ENCODE results near the gene DSTN. TPM values are rescaled to one million over a fixed set of nuclear protein-coding genes. Genes with fewer than 3 reads are reported as not detected.

DSTN gene
- total RNA-seq, 1 experiment from 2014 or later: 310 TPM

DNA sequence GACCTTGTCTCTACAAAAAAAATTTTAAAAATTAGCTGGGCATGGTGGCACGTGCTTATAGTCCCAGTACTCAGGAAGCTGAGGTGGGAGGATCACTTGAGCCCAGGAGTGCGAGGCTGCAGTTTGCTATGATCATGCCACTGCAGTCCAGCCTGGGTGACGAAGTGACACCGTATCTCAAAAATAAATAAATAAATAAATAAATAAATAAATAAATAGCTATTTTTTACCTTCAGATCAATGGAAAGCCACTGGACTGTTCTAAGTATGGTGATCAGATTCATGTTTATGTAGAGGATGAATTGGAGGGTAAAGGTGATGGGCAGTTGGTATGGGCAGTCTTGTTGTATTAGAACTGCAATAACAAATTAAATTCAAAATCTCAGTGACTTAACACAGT is 24.0 kb downstream of the DSTN start:
- no peaks in the 10 kb centered on the region for H3K9me3 ChIP-seq
- no peak for DNase-seq
- no peak overlapping the region for H3K4me3 ChIP-seq
- H3K27me3 ChIP-seq: no peaks in the 10 kb centered on the region
- H3K36me3 ChIP-seq: peaks cover 5% of the 10 kb centered on the region; the same call in 1 of the 2 replicates

DNA sequence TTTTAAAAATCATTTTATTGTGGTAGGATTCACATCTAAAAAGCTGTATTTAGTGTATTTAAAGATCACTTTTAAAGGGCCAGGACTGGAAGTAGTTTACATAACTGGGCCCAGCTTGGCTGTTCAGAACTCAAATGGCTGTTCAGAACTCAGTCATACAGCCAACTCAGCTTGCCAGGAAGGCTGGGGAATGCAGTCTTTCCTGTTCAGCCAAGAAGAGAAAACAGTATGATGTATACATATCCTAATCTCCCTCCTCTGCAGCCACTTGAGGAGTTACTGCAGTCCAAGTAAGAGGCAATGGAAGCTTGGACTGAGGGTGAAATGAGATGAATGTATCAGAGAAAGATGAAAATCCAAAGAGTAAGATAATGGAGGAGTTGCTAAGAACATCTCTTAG is 24.6 kb downstream of the DSTN start:
- peak; percentile 72 for DNase-seq
- H3K9me3 ChIP-seq: no peaks in the 10 kb centered on the region
- H3K36me3 ChIP-seq: peaks cover 5% of the 10 kb centered on the region; the same call in 1 of the 2 replicates
- H3K27me3 ChIP-seq: no peaks in the 10 kb centered on the region
- H3K4me3 ChIP-seq: no peak overlapping the region

- DNase-seq: no peak
- H3K27me3 ChIP-seq: no peaks in the 10 kb centered on the region
- no peaks in the 10 kb centered on the region for H3K9me3 ChIP-seq
- H3K36me3 ChIP-seq: peaks cover 9% of the 10 kb centered on the region
- H3K4me3 ChIP-seq: no peak overlapping the region
Measured at GRCh38 chr20:17595856-17596255, 26.0 kb downstream of the DSTN start.

GRCh38 chr20:17598013-17598550 is 28.2 kb downstream of the DSTN start:
- no peaks in the 10 kb centered on the region for H3K27me3 ChIP-seq
- no peak overlapping the region for H3K4me3 ChIP-seq
- no peak for DNase-seq
- H3K9me3 ChIP-seq: no peaks in the 10 kb centered on the region
- H3K36me3 ChIP-seq: peaks cover 21% of the 10 kb centered on the region

- Histone ChIP-seq H3K4me3 (no peak overlapping the region), H3K36me3 (peaks cover 46% of the 10 kb centered on the region), H3K27me3 (no peaks in the 10 kb centered on the region), H3K9me3 (no peaks in the 10 kb centered on the region)
- DNase-seq: no peak
Measured at GRCh38 chr20:17601957-17602356, 32.1 kb downstream of the DSTN start.

- Histone ChIP-seq H3K4me3 (no peak overlapping the region), H3K27me3 (no peaks in the 10 kb centered on the region), H3K9me3 (no peaks in the 10 kb centered on the region), H3K36me3 (peaks cover 49% of the 10 kb centered on the region)
- no peak for DNase-seq
Measured at GRCh38 chr20:17602493-17602892, 32.6 kb downstream of the DSTN start.

- Histone ChIP-seq H3K36me3 (peaks cover 57% of the 10 kb centered on the region), H3K27me3 (no peaks in the 10 kb centered on the region), H3K4me3 (no peak overlapping the region), H3K9me3 (no peaks in the 10 kb centered on the region)
- no peak for DNase-seq
Measured at GRCh38 chr20:17605131-17605660, 35.3 kb downstream of the DSTN start.

DNA sequence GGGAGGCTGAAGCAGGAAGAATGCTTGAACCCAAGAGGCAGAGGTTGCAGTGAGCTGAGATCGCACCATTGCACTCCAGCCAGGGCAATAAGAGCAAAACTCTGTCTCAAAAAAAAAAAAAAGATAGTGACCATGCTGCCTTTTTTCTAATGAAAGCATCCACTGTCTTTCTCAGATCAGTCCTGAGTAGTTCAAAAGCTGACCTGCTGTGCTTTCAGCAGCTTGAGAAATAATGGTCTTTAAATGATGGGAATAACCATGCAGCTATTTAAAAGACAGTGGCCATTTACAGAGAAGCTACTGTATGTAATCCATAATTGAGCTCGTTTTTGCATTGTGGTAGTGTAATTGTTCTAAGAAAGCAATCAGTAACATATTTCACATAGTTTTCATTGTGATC is 36.1 kb downstream of the DSTN start:
- no peak overlapping the region for H3K4me3 ChIP-seq
- peaks cover 53% of the 10 kb centered on the region for H3K36me3 ChIP-seq
- no peaks in the 10 kb centered on the region for H3K27me3 ChIP-seq
- H3K9me3 ChIP-seq: no peaks in the 10 kb centered on the region
- no peak for DNase-seq

DNA sequence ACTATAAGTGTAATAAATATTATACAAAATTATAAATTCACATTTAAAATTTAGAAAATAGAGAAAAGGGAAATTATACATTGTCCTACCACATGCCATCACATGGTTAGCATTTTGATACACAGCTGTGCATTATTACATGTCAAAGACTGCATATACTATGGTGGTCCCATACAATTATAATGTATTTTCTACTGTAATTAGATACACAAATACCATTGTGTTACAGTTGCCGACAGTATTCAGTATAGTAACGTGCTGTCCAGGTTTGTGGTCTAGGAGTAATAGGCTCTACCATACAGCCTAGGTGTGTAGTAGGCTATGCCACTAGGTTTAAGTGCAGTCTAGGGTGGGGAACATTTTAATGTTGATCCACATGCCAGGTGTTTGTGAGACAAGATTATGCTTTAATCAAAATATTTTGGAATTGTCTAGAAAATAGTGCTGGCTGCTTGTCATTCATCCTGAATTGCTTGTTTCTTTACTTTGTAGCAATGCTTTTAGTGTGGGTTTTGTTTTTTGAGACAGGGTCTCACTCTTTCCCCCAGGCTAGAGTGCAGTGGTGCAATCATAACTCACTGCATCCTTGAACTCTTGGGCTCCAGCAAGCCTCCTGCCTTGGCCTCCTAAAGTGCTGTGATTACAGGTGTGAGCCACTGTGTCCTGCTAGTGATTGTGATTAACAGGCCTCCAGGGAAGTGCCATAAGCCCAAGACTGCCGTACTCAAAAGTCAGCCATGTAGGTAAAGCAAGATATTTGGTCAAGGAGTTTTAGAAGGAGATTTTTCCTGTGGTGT is 39.0 kb downstream of the DSTN start:
- no peaks in the 10 kb centered on the region for H3K9me3 ChIP-seq
- no peak for DNase-seq
- no peaks in the 10 kb centered on the region for H3K27me3 ChIP-seq
- peaks cover 30% of the 10 kb centered on the region for H3K36me3 ChIP-seq
- no peak overlapping the region for H3K4me3 ChIP-seq

- H3K36me3 ChIP-seq: peaks cover 20% of the 10 kb centered on the region
- no peaks in the 10 kb centered on the region for H3K9me3 ChIP-seq
- H3K27me3 ChIP-seq: no peaks in the 10 kb centered on the region
- no peak for DNase-seq
- H3K4me3 ChIP-seq: no peak overlapping the region
Measured at GRCh38 chr20:17609811-17610377, 40.0 kb downstream of the DSTN start.

GRCh38 chr20:17610566-17611289 is 40.9 kb downstream of the DSTN start:
- no peaks in the 10 kb centered on the region for H3K27me3 ChIP-seq
- H3K9me3 ChIP-seq: no peaks in the 10 kb centered on the region
- H3K36me3 ChIP-seq: peaks cover 15% of the 10 kb centered on the region
- H3K4me3 ChIP-seq: no peak overlapping the region
- DNase-seq: no peak

GRCh38 chr20:17611290-17611539 is 41.3 kb downstream of the DSTN start:
- Histone ChIP-seq H3K9me3 (no peaks in the 10 kb centered on the region), H3K36me3 (peaks cover 18% of the 10 kb centered on the region), H3K4me3 (no peak overlapping the region), H3K27me3 (no peaks in the 10 kb centered on the region)
- no peak for DNase-seq

GRCh38 chr20:17611540-17612286 is 41.8 kb downstream of the DSTN start:
- Histone ChIP-seq H3K9me3 (no peaks in the 10 kb centered on the region), H3K27me3 (no peaks in the 10 kb centered on the region), H3K4me3 (no peak overlapping the region), H3K36me3 (peaks cover 17% of the 10 kb centered on the region)
- no peak for DNase-seq

GRCh38 chr20:17612287-17612991 is 42.6 kb downstream of the DSTN start:
- H3K36me3 ChIP-seq: peaks cover 16% of the 10 kb centered on the region
- H3K4me3 ChIP-seq: no peak overlapping the region
- DNase-seq: no peak
- H3K27me3 ChIP-seq: no peaks in the 10 kb centered on the region
- no peaks in the 10 kb centered on the region for H3K9me3 ChIP-seq

DNA sequence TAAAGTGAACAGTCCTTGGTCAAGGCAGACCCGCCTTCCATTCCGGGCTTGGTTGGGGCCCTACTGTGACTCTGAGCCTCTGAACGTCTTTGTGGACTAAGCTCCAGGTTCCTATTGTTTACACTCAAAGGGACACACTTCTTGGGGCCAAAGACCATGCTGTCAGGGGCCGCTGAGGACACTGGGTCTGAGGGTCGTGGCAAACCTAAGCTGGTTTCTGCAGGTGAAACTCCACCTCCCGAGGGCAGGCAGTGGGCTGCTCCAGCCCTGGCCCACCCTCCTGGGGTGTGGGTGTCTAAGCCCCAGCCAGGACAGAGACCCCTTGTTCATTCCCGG is 43.1 kb downstream of the DSTN start:
- no peak overlapping the region for H3K4me3 ChIP-seq
- H3K27me3 ChIP-seq: no peaks in the 10 kb centered on the region
- peaks cover 16% of the 10 kb centered on the region for H3K36me3 ChIP-seq
- no peaks in the 10 kb centered on the region for H3K9me3 ChIP-seq
- no peak for DNase-seq
